CD4-positive, alpha-beta T cell treated with Interleukin-15 for 1 hour (primary cell): ENCODE results near the gene ZBTB8A.
A peak's percentile ranks its signal among the peaks of the same experiment; 100 is the strongest.
"Not testable (repeated sequence)": the region's sequence is repeated elsewhere in the genome, so short reads cannot be mapped to it uniquely, and the experiment has no call there.

ENCODE experiments used
- DNase-seq: peaks from one replicate; pipeline ENCODE4 v3.0.0-alpha.2; 2020

Gene ZBTB8A

GRCh38 chr1:32538887-32539583 lies at the start of gene ZBTB8A:
Gene ZBTB8A (plus strand): TSS chr1:32539427. CDS start chr1:32592932, 53,505 bp downstream.
- no peak for DNase-seq

- no peak for DNase-seq
Observed at GRCh38 chr1:32489774-32490454, 49.3 kb upstream of the ZBTB8A start.

DNA sequence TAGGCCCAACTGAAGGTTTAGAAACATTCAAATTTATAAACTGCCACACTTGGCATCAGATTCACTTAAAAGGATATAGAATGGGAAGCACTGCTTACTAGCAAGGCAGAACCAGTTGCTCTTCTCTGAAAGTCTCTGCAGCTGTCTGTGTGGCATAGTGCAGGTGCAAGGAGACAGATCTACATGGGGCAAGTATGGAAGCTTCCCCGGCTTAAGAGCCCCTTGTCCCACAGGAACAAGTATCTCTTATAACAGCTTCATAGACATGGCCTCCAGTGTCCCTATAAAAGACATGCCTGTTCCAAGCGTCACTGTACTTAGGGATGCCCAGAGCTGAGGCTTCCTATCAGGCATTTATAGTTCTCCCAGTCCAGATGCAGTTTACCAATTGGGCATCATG lies 47.8 kb upstream of the ZBTB8A start:
- DNase-seq, result no peak

DNA sequence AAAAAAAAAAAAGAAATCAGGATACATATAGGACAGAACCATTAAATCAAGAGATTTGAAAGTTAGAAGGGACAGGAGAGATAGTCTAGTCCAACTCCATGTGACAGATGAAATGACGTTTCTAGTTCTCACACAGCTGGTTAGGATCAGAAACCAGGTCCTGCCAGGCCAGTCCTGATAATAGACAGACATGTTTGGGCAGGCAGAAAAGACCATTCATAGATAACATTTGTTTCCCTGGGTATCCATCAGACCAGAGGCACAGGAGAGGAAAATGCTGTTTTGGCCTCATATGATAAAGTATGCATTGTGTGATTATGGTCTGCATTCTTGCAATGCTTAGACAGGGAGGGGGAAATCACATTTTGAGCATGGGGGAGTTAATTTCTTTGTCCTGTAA lies 45.0 kb upstream of the ZBTB8A start:
- no peak for DNase-seq

DNA sequence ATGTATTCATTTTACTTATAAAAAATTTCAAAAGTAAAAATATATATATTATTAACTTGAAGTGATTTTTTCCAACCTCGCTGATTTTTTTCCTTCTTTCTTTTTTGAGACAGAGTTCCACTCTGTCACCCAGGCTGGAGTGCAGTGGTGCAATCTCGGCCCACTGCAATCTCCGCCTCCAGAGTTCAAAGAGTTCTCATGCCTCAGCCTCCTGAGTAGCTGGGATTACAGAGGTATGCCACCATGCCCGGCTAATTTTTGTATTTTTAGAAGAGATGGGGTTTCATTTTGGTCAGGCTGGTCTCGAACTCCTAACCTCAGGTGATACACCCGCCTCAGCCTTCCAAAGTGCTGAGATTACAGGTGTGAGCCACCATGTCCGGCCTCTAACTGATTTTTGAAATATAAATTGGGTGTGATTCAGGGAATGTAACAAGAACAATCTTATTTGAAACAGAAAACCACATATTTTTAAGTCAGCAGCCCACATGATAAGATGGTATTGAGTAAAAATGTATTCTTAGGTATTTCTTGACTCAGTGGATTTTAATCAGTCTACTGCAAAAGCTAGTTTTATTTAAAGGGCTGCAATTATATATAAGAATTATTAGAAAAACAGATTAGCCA lies 44.4 kb upstream of the ZBTB8A start:
- no peak for DNase-seq

GRCh38 chr1:32496127-32496526 lies 43.1 kb upstream of the ZBTB8A start:
- DNase-seq, result no peak

GRCh38 chr1:32498751-32499150 lies 40.5 kb upstream of the ZBTB8A start:
- DNase-seq, result no peak

DNA sequence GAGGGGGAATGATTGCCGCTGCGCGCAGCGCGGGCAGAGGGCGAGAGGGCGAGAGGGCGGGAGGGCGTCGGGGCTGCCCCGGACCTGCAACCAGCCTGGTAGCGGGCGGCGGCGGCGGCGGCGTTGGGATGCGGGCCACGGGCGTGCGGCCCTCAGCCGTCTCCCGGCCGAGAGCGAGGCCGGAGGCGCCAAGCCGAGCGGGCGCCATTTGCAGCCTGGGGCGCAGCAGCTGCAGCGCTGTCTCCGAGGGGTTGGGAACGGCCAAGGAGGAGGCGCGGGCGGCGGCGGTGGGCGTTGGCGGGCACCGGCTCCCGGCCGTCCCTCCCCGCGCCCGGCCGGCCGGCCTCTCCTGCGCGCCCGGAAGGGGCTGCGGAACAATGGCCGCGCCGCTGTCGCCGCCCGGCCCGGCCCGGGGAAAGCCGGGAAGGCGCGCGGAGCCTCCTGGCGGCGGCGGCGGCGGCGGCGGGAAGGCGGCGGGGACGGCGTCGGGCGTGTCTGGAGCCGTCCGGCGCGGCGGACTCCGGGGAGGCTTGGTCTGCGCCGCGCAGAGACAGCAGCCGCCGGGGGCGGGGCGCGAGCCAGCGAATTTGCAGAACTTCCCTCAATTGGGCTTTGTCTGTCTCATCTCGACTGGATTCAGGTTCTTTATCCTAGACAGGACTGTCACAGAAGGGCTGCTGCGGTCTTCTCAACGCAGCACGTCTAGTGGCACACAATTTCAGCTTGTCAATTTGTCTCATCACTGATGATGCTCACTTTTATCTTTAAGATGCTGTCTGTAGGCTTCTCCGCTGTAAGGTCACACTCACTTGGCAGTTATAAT lies 38.6 kb upstream of the ZBTB8A start:
- peak; percentile 20 for DNase-seq

- DNase-seq, result no peak
Observed at GRCh38 chr1:32501865-32502264, 37.4 kb upstream of the ZBTB8A start.

DNA sequence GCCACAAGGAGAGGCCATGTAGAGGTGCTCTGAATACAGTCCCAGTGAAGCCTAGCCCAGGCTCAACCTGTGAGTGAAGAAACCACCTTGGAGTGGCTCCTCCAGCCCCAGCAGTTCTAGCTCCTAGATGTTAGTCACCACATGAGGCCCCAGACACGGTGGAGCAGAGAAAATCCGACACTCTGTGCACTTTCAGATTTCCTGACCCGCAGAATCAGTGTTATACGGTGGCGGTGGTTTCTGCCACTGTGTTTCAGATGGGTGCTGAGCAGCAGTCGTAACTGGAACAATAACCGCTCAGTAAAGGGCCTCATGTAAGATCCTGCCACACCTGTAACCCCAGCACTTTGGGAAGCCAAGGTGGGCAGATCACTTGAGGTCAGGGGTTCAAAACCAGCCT lies 36.1 kb upstream of the ZBTB8A start:
- DNase-seq, result no peak

- DNase-seq, result no peak
Observed at GRCh38 chr1:32507021-32507420, 32.2 kb upstream of the ZBTB8A start.

DNA sequence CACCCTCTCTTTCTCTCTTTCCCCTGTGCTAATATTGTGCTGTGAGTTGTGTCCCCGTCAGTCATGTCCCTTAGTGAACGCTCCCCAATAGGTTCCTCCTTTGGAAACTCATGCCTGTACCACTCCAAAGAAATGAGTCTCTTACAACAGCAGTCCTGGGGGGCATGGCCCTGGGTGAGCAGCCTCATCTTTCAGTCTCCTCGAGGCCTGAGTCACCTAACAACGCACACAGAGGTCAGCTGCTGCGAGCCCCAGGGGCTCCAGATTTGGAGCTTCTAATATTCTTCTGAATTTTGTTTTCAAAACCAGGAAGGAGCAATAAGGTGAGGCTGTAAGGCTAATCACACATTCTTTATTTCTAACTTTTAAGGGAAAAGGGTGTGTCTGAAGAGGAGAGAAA lies 30.5 kb upstream of the ZBTB8A start:
- no peak for DNase-seq

GRCh38 chr1:32509939-32510338 lies 29.3 kb upstream of the ZBTB8A start:
- no peak for DNase-seq

GRCh38 chr1:32516402-32516801 lies 22.8 kb upstream of the ZBTB8A start:
- no peak for DNase-seq

GRCh38 chr1:32518976-32519375 lies 20.3 kb upstream of the ZBTB8A start:
- DNase-seq, result no peak

GRCh38 chr1:32521165-32521564 lies 18.1 kb upstream of the ZBTB8A start:
- DNase-seq, result no peak

DNA sequence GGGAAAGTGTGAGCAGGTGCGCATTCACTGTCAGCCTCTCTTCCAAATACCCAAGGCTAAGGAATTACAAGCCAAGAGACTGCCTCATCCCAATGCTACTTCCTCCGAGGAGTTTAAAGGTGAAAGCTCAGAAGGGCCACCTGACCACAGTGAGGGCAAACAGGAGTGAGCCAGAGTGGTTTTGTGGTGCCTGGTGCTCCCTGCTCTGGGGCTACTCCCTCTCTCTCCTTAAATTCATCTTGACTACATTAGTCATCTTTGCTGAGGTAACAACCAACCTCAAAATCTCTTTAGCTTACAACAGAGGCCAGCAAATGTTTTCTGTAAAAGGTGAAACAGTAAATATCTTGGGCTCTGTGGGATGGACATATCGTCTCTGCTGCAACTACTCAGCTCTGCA lies 14.2 kb upstream of the ZBTB8A start:
- no peak for DNase-seq

GRCh38 chr1:32525661-32526444 lies 13.4 kb upstream of the ZBTB8A start:
- DNase-seq, result no peak

DNA sequence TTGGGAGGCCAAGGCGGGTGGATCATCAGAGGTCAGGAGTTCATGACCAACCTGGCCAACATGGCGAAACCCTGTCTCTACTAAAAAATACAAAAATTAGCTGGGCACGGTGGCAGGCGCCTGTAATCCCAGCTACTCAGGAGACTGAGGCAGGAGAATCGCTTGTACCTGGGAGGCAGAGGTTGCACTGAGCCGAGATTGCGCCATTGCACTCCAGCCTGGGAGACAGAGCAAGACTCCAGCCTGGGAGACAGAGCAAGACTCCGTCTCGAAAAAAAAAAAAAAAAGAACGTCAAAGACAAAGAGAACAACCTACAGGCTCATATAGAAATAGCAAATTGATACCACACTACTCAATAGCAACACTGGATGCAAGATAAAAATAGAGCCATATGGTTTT lies 10.7 kb upstream of the ZBTB8A start:
- DNase-seq, result not testable (repeated sequence)

DNA sequence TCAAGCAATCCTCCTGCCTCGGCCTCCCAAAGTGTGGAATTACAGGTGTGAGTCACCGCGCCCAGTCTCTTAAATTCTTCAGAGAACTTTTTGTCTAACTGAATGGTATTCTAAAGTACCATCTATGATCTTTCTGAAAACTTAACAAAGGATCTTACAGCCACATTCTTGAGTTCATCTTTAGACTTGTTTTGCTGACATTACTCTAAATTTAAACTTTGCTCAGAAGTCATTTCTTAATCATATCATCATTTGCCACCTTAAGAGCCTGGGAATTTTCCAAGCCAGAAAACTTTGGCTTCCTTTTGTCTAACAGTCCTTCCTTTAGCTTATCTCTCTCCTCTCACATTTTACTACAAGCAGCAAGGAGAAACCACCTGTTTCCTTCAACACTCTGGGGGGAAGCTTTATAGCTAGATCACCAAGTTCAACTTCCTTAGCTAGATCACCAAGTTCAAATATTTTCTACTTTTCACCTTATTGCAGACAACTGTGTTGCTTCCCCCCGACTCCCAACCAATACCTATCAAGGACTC lies 5.4 kb upstream of the ZBTB8A start:
- no peak for DNase-seq

- DNase-seq, result no peak
Observed at GRCh38 chr1:32536117-32536516, 3.1 kb upstream of the ZBTB8A start.

DNA sequence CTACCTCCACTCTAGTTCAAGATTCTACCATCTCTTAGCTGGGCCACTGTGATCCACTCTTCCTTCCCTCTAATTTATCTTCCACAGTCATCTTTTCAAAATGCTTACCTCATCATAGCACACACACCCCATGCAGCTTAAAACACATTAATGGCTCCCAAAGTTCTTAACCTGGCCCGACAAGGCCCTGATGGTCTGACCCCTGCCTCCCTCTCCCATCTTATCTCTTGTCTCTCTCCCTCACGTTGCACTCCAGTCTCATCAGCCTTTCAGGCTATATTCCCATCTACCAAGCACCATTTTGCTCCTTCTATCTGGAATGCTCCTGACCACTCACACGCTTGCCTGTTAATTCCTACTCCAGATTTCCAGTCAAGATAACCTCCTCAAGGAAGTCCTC lies 2.5 kb upstream of the ZBTB8A start:
- DNase-seq, result no peak
